Activated gamma-delta T cell (primary cell): ENCODE data around the gene NPL.

Experiments used
- DNase-seq: peaks from one replicate; lab custom pipeline; 2025; lab: John Stamatoyannopoulos, UW

Gene NPL

DNA sequence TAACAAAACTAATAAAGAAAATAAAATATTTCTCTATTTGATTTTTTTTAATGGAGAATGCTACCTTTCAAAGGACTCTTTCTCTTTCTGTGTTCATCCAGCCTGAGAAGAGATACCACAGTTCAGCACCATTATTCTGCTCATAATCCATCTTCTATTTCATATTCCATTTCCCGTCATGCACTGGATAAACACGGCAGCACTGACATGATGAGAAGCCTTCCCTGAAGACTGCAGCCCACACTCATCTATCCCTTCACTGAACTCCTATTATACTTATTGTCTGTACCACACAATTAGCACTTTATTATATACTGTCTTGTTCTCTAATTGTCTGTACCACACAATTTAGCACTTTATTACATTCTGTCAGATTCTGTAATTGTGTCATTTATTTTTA, 10.7 kb upstream of the NPL start:
- no peak for DNase-seq

DNA sequence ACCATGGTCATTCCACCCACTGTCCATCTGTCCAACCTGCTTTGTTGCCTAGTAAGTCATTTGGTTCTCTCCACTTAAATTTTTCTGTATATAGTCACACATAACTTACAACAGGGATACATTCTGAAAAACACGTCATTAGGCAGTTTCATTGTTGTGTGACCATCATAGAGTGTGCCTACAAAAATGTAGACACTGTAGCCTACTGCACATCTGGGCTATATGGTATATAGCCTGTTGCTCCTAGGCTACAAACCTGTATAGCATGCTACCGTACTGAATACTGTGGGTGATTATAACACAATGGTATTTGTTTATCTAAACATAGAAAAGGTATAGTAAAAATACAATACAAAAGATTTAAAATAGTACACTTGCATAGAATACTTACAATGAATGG, 10.0 kb upstream of the NPL start:
- DNase-seq, result no peak

DNA sequence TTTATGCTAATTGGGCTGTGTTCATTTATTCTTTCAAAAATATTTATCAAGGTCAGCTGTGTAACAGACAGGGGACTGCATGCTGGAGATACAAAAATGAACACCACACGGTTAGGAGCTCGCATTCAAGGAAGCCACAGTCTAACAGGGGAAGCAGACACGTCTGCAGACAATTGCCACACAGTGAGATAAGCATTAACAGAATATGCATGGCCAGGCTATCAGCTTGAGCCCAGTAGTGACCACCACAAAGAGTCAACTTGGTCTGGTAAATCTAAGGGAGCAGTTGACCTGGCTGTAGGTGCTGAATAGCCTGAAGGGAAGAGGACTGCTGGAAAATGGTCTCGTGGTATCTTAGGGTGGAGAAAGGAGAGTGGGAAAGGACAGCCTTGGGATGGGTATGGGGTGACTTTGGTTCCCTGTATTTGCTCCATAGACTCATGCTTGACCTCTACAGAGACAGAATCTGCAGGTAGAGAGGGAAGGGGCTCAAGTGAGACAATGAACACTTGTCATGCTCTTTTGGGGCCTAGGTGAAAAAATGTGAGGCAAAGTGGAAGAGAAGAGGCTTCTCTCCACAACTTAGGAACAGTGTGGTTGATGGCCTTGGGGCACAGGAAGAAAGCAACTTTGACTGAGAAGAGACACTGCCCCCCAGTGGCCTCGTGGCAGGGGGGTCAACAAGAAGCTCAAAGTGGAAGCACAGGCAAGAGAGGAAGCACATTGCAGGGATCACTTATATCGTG, 7.6 kb upstream of the NPL start:
- DNase-seq, result no peak

DNA sequence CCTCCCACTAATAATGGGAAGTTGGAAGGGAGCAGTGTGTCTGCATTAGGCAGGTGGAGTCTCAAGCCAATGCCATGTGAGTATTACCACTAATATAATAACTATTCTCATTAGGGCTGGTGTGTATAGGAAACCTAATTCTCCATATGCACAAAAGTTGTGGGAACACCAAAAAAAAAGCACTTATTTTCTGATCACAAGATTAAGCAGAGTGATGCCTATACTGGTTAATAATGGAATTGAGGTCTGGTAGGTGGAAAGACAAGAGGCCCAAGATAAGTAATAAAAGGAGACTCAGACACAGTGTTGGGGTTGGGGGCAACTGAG, 7.0 kb upstream of the NPL start:
- no peak for DNase-seq

DNA sequence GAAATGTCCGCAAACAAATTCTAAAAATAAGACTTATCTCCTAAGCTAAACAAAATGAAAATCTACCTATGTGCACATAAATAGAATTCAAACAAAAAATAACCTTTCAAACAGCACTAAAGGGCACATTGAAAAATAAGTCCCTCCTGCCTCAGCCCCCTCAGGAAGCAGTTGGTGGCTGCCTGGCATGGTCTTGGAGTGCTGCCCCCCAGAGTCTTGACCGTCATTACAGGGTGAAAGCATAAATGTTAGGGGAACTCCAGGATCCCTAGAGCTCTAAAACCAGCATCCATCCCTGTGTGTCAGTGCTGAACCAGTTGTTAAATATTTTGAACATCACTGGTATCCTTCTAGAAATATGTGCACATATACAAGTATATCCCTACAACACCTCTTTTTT, 6.5 kb upstream of the NPL start:
- DNase-seq, result no peak

DNA sequence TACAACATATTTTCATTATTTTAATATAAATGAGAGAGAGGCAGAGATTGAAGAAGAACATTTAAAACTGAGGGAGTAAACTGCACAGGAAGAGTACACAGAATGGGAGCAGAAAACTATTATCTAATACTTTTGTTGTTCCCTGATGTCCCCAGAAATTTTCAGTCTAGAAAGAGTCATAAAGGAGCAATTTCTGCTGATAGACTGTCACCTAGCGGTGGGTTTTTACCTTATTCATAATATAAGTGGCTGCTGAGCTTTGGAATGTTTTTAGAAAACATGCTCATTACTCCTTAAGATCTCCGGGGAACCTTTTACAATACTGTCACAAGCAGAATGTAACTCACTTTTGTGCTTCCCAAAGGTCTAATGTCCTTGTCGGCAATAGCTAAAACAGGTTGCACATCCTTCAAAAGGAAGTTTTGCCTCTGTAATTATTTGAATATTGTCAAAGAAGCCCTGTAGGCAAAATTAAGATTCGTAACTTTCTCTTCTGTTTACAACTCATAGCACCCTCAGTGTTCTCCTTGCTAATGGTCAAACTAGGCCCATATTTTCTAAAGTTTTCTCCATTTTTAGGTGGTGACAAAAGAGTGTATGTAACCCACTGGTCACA, 4.9 kb upstream of the NPL start:
- no peak for DNase-seq

DNA sequence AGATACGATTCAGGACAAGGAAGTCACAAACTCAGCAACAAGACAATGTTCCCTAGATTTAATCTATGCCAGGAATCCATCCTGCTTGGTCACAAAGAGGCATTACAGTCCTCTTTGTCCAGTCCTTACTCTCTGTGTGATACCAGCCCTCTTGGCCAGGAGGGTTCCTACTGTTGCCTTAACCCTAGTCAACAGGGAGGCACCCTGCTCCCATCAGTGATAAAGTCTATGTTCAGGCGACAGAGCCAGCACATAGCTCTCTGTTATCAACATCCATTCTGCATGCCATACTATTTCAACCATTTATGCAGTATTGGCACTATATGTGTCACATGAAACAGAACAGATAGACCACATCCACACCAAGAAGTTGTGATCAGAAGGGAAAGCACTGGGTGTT, 4.4 kb upstream of the NPL start:
- DNase-seq, result no peak

DNA sequence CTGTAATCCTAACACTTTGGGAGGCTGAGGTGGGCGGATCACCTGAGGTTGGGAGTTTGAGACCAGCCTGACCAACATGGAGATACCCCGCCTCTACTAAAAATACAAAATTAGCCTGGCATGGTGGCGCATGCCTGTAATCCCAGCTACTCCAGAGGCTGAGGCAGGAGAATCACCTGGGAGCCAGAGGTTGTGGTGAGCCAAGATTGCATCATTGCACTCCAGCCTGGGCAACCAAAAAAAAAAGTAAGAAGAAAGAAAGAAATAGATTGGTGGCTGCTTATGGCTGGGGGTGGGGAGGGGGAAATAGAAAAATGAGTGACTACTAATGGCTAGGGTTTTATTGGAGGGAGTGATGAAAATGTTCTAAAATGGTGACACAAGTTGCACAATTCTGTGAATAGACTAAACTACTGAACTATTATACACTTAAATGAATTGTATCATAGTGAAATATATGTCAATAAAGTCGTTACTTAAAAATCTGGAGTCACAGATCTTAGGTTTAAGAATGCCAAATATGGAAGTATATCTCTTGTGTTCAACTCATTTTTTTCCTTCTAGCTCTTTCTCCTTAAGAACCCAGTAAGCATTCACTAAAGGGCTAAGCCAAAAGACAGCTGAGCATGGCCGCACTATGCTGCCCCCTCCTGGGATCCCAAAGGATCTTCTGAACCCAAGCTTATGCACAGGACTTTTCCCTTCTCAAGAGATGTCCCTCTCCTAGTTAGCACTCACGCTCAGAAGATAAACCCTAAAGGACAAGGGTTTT, 3.2 kb upstream of the NPL start:
- no peak for DNase-seq

DNA sequence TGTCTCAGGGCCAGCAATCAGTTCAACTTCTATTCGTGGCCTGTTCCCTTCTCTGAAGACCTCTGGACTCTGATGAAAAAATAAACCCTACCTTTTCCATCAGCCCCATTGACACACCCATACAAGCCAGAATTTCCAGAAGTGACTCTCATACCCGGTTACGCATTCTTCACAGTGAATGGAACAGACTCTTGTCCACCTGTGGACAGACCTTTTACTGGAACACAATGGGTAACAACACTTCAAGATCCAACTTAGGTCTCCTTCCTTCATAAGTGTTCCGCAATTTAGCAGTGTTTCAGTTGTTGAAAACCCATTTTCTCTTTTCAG, 2.6 kb upstream of the NPL start:
- DNase-seq, result no peak

DNA sequence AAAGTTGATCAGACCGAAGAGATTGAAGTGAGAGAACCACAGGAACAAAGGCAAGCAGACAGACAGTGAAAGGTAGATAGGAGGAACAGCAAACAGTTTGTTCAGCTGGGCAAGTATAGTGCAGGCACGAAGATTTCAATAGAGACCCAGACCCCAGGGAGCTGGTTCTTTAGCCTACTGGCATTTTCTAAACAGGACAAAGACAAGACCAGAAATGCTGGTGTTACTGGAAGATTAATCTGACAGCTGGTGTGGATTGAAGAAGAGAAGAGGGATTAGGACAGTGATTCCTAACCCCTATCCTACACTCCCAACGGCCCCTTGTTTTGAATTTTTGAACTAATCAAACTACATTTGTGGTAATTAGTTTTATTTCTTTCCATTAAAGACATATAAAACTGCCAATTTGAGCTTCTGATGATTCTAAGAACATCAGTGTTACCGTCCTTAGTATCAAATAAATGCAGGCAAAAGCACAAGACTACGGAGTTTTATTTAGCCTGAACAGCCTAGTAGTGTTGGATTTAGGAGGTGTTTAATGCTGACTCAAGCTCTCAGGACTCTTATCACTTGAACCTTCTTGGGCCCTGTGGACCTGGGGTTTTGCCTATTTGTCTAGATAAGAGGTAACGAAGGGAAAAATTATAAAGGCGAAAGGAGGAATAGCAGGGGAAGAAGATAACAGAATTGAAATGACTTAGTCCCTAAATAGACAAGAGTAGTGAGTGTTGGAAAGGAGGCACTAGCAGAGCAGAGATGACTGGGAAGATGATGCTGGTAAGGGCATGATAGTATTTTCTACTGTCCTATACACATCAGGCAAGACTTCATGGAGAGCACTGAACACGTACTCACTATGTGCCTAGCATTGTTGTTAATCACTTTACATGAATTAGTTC, 2.0 kb downstream of the NPL start:
- DNase-seq, result no peak

DNA sequence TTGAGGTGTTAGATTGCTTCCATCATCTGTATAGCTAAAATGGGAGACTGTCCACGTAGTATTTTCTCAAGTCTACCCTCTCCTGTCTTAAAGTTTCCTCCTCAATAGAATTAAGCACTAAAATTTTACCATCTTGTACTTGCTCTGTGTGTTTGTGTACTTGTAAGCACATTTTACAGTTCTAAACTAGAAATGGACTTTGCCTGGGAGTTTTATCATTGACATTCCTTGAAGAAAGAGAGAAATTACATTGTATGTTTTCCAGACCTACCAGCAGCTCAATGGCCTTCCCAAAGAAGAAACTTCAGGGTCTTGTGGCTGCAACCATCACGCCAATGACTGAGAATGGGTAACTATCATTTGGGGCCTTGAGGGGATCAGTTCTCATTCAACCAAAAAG, 4.5 kb downstream of the NPL start:
- no peak for DNase-seq

DNA sequence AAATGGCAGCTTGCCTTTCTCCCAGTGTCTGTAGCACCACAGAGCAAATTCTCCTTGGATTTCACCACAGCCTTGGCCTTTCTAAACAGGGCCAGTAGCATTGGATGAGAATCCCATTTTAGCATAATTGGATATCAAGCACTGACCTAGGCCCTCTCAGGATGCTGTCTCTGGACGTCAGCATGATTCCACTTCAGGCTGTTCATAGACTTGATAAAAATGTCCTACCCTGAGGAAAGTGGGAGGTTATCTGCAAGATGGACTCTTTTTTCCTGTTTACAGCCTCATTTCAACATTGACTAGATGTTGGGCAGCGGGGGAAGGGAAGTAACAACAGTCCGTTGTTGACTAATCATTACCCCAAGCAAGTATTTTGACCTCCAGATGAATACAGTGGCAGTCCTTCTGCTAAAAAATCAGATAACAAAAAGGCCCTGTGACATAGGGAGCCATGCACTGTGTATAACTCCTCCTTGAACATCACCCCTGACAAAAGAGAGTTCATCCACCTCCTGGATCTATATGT, 5.2 kb downstream of the NPL start:
- DNase-seq, result no peak

DNA sequence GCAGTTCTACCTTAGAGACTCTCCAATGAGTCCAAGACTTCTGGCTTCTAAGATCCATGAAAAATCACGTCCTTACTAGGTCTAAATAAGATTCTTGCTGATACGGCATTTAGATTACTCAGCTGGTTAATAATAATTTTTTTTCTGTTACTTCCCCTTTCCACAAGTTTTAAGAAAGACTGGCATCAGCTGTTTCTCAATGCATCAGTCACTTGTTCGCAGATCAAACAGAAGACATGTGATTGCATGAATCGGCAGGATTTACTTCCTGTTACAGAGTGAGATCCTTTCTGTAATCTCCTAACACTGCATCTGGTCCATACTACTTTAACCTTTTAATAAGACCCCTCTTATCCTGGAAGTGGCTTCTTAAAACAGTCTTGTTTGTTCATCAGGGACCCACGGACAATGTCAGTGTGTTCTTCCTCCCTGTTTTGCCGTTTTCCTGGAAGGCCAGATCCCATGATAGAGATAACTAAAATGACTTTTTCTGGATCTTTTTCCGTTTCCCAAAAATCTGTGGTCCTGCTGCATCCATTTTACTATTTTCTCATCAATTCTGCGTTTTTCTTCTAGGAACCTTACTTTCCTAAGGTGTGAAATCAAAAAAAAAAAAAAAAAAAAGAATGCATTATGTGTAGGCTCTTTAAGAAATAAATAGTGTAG, 6.1 kb downstream of the NPL start:
- DNase-seq, result no peak

DNA sequence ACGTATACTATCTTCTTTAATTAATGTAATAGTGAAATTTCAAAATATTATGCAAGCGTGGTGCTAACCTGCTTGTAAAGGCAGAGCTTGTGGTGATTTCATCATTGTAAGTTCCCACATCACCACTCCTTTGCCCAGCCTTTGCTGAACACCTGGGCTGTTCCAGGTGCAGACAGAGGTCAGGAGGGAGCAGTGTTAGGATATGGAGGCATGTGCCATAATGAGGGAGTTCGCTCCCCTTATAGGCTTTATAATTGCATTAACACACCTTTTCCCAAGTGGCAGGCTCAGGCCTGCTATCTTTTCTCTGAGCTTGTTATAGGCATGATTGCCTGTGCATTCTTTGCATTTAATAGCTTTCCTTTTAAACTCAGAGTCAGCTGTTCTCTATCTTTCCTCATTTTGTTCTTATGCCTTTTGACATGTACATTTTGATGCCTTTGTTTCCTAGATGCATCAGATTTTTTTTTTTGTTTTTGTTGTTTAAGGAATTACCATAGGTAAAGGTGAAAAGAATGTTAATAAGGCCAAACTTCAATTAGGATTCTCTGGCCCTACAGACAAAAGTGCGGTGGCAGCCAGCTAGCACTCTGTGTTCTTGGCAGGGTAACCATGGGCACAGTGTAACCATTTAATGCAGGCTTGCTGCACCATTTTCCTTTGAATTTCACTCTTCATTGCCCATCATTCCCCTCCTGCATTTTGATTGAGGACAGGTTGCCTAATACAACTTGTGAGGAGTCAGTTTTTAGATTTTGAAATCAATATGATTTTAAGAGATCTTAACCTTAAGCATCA, 12.6 kb downstream of the NPL start:
- no peak for DNase-seq

DNA sequence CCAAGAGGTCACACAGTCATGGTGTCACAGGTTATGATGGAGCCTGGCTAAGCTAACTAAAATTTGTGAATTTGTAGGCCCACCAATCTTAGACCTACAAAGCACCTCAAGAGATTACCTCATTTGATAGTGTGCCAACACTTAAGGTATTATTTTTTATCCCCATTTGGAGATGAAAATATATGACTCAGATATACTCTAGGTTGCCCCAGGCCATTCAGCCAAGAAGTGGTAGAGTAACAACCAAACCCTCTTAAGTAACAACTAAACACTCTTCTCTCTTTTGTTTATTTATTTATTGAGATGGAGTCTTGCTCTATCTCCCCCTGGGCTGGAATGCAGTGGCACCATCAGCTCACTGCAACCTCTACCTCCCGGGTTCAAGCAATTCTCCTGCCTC, 14.3 kb downstream of the NPL start:
- no peak for DNase-seq

DNA sequence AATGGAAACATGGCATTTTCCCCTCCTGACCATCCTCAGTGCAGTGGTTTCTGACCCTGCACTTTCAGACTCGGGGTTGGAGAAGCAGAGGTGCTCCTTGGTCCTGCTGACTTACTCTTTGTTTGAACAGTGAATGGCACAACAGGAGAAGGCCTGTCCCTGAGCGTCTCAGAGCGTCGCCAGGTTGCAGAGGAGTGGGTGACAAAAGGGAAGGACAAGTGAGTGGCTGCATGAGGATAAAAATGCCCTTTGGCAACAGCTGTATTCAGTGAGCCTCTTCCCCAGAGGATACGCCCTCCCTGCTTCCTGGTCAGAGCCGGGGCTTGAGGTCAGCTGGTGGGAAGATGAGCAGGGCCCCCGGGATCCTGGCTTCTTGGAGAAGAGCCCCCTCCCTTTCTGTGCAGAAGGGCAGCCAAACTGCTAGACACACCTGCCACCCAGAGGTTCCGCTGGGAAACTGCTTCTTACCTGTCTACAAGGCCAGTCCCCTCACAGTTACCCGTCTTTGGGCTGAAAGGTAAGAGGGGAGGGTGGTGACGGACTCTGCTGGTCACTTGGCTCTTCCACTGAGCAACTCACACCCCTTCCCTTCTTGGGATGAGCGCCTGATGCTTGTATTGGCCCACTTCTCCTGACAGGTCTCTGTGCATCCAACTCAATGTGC, 16.6 kb downstream of the NPL start:
- DNase-seq, result no peak

DNA sequence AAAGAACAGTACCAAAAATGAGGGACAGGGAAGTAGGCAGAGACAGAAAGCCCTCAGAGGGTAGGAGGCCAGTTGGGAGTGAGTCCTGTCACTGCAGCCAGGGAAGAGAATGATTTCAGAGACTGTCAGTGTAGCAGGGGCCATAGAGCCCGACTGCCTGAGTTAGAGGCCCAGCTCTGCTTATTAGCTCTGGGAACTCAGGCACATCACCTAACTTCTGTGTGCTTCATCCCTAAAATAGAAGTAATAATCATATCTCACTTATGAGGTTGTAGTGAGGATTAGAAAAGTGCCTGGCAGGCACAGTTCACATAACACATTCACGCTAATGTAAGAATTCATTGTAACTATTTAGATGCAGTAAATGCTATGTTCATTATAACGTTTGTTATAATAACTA, 18.3 kb downstream of the NPL start:
- no peak for DNase-seq

DNA sequence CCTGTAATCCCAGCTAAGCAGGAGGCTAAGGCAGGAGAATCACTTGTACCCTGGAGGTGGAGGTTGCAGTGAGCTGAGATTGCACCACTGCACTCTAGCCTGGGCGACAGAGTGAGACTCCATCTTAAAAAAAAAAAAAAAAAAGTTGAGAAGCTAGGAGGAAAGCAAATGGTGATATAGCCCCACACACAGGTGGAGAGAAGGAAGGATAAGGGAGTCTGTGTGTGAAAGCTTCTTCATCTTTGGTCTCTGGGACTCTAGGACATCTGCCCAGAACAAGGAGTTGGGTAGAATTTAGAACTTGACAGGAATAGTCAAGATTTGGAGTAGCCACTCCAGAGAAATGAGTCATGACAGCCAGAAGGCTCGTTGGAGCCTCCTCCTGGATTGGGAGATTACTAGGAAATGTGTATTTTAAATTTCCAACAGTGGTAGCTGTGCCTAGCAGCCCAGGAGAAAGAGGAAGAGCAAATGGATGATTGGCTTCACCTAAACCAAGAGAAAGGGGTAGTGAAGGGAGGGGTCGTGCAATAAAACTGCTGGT, 19.9 kb downstream of the NPL start:
- no peak for DNase-seq

DNA sequence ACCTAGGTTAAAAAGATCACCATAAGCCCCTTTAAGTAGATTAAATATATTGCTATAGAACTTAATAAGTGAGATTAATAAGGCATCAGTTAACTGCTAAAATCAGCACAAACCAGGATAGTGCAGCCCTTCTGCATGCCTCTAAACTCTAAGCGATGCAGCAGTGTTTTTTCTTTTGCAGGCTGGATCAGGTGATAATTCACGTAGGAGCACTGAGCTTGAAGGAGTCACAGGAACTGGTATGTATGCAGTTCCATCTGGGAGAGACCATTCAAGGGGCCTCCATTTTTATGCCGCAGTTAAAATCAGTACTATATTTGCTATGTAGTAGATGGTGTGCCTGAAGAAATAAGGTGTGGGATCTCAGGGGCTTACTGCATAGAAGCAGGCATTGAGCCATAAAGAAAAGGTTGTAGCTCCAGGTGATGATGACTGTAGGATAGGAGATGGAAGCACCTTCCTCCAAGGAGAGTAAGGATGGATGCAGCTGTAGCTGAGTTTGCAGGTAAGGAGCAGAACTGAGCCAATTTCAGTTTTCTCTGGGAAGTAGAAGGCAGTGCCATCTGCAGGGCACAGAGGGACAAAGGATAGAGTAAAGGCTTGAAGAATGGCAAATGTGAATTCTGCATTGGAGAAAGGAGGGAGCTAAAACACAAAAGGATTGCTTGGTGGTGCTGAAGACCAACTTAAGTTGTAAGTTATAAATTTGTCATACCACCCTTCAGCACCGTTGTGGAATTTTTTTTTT, 22.6 kb downstream of the NPL start:
- no peak for DNase-seq
